HG03108 (cell line): ENCODE measurements around the gene DDX49.
"Not testable (repeated sequence)": the region's sequence is repeated elsewhere in the genome, so short reads cannot be mapped to it uniquely, and the experiment has no call there.

Experiments
- ATAC-seq: cut with Tn5 transposase; IDR thresholded peaks from one replicate; pipeline ENCODE4 v1.9.1; 2021; ENCODE audit warnings: moderate library complexity; ENCODE audit not compliant: unreplicated experiment

The DDX49 gene

DNA sequence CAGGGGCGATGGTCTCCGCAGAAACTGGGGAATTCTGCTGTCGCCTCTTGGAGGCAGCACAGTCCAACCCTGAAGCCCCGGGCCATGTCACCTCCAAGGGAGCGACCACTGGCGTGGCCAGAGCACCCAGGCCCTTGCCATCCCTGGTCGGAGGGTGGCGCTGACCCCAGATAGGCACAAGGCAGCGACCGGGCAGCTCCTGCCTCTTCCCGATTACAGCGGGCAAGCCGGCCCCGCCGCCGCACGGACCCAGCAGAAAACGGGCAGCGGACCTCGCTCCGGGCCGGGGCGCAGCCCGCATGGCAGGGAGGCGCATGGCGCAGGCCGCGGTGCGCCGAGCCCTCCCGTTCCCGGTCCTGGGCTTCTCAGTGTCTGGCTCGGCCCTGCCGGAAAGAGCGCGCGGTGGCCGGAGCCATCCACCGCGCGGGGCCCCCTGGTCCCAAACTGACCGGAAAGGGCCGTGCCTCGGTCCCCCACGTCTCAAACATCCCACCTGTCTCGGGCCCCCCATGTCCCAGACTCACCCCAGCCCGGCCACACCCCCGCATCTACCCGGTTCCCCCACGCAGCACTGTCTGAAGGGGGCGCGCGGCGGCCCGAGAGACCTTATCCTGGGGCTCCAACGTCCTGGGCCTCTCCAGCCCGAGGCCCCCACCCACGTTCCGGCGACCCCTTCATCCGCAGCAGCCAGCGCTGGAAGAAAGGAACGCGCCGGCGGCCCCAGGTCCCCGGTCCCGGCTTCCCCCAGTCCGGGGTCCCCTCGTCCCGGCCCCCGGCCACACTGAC, 24.3 kb upstream of the DDX49 start:
- no peak for ATAC-seq

DNA sequence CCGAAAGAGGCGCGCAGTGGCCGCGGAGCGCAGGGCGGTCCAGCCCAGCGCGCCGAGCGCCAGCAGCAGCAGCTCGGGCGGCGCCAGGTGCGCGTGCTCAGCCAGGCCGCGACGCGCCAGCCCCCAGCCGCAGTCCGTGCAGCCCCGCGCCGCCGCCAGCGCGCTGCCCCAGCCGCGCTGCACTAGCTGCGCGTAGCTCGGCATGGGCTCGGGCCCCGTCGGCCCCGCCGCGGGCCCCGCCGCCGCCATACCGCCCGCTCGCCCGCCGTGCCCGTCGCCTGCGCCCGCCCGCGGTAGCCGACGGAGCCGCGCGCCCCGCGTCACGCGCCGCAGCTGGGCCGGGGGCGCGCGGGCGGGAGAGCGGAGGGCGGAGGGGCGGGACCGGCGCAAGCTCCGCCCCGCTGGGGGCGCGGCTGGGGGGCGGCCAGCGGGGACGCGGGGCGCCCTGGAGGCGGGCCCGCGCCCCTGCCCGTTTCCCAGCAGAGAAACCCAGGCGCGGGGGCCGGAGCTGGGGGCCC, 23.6 kb upstream of the DDX49 start, which contains the start of gene CERS1:
CERS1 (minus strand) TSS at position 335 of the 518 bp plus-strand sequence; CDS start at position 249, 86 bp downstream.
- no peak for ATAC-seq

DNA sequence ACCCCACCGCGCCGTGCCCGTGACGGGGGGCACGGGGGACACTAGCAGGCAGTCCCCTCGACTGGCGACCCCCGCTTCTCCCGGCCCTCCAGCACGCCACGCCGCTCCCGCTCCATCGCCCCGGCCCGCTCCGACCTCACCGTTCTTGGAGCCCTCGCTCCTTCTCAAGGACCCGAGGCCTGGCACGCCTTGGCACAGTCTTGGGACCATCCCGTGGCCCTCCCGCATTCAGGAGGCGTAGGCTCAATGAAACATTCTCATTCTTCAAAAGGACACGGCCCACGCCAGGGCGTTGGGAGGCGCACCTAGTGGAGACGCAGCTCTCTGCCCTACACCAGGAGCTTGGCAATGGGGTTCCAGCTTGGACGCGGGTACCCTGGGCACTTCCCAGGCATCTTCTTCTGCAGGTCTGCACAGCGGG, 23.1 kb upstream of the DDX49 start:
- ATAC-seq, result no peak

DNA sequence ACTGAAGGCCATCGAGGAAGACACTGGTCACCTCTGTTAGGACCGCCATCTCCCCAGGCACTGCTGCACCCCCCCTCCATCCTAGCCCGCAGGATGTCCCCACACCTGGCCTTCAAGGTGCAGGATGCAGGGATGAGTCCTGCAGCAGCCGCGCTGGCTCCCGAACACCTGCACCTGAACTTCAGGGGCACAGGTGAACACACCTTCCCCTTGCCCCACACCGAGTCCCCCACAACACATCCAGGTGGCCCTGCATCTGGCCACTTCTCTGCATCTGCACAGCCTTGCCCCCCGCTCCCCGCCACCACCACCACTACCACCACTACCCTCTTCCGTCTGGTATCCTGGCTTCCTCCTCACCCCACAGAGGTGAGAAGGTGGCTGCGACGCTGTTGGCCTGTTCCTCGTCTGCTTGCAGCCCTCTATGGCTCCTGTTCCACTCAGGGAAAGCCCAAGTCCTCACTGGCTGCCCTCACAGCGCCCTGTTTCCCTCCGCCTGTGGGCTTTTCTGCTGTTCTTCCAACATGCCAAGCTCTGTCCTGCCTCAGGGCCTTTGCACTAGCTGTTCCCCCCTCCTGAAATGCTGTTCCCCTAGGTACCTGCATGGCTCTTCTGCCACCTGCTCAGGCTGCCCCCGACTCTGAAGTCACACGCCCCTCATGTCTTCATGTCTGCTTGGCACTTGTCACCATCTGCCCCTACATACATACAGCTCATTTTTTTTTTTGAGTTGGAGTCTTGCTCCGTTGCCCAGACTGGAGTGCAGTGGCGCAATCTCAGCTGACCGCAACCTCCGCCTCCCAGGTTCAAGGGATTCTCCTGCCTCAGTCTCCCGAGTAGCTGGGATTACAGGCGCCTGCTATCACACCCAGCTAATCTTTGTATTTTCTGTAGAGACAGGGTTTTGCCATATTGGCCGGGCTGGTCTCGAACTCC, 22.2 kb upstream of the DDX49 start:
- no peak for ATAC-seq

DNA sequence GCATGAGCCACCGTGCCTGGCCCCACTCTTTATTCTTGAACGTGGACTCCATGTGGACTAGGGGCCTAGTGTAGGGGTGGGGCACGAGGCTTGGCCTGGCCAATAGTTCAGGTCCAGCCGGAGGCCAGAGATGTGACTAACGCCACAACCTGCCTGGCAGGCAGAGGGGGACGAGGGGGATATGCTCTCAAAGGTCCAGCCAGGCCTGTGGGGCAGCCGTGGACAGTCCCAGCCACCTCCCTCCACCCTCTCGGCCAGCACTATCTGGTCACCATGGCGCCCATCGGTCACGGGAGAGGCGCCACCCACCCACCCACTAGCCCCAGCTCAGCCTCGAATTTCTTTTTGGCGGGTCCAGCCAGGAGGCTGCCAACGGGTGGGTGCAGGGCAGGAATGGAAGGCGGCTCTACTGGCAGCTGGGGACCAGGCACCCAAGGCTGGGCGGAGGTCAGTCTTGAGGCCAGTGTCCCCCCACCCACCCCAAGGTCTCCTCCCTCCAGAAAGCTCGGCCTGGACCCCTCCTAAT, 21.4 kb upstream of the DDX49 start:
- ATAC-seq, result no peak

DNA sequence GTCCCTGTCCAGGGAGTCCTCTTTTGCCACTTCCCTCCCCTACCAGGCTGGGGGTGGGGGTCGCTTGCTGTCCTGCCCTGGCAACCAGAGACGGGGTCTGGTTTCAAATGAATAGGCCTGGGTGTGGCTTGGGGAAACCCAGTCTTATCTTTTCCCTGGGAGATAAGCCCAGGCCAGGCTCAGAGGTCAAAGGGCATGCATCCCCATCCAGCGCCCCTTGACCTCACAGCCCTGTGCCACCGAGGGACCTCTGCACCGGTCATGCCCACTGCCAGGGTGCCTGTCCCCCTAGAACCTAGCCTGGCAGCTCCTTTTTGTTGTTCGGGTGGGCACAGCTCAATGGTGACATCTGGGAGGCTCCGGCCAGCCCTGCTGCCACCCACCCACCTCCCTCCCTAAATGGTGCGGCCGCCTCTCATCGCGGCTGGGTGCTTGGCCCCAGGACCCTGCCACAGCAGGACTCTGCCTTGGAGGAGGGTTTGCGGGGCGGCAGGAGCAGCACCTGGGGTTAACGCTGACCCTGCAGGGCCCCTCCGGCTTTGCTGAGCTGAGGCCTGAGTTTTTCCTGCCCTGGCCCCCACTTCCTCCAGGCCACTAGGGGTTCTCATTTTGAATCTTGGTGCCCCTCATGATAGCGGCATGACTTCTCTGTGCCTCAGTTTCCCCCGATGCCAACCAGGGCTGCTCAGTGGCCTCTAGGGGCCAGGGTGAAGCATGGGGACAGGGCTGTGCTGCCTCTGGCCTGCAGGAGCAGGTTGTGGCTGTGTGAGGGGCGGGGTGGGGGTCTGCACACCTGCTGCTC, 20.7 kb upstream of the DDX49 start:
- no peak for ATAC-seq

DNA sequence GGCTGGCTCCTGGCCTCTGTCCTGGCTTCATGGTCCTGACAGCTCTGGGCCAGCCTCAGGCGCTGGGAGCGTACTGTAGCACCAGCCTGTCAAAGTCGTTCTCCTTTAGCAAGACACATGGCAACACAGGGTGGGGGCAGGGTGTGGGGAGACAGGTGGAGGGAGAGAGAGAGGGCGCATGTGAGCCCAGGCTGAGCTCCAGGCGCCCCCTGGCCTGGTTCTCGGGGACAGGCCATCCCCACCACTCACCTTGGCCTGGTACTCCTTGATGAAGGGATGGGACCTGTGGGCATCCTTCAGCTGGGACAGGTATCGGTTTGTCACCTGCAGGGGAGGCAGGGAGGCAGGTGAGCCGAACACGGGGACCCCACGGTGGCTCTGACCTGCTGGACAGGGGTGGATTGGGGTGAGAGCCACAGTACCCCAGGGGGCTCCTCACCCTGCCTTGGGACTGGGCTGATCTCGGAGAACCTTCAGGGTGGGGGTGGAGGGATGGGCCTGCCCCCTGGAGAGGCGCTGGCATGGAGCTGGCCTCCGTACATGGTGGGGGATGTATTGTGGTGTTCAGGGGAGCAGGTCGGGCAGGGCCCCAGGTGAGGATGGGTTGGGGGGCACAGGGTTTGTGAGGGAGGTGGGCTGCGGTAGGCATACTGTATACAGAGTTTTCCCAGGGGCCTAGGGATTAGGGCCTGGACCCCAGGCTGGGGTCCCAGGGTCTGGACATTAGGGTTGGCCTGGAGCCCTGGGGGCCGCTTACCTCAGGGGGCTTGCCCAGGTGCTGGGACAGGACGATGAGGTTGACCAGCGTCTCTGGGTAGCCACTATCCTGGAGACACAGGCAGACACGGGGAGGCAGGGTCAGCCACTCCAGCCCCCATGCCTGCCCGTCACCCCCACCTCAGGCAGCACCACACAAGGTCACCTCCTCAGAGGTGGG, 19.6 kb upstream of the DDX49 start:
- ATAC-seq, result no peak

DNA sequence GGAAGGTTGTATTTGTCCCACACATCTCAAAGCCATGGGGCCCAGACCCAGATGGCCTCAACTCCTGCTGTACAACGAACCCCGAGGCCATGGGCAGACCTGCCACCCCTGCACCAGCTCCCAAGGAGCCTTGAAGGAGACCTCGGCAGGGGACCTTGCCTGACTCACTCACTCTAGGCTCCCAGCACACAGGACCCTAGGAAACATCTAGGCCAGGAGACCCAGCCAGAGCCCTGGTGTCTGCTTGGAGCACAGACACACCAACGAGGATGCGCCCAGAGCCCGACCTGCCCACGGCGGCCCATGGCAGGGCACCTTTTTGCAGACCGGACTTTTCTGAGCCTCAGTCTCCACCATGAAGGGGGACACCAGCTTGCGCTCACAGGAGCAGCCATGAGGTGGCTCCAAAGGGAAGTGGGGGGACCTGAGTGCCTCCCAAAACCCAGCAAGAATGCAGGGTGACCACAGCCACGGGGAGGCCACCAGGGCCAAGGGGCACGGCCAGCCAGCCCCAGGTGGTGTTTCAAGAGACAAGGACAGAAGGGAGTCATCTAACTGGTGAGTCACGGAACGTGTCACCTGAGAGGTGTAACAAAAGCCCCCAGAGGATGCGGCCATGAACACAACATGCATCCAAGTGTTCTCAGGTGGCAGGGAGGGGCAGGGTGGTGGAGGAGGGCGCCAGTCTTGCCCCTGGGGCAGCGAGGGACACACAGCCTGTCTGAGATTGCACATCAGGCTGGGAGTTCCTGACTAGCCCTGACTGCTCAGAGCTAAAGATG, 18.6 kb upstream of the DDX49 start:
- no peak for ATAC-seq

DNA sequence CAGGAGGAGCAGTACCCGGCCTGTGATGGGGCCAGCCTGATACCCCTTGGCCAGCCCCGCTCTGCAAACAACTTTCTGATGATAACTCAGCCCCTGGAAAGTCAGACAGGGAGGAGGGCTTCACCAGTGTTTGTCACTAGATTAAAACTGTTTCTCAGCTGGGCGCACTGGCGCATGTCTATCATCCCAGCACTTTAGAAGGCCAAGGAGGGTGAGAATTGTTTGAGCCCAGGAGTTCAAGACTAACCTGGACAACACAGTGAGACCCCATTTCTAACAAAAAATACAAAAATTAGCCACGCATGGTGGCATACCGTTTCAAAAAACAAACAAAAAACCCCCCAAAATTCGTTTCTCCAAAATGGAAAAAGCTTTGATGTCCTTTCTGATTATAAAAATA, 18.0 kb upstream of the DDX49 start:
- no peak for ATAC-seq

DNA sequence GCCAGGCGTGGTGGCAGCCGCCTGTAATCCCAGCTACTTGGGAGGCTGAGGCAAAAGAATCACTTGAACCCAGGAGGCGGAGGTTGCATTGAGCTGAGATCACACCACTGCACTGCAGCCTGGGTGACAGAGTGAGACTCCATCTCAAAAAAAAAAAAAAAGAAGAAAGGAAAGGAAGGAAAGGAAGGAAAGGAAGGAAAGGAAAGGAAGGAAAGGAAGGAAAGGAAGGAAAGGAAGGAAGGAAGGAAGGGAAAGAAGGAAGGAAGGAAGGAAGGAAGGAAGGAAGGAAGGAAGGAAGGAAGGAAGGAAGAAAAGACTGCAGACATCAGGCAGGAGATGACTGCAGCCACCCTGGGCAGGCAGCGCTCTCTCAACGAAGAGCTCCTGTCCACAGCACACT, 17.0 kb upstream of the DDX49 start:
- not testable (repeated sequence) for ATAC-seq

DNA sequence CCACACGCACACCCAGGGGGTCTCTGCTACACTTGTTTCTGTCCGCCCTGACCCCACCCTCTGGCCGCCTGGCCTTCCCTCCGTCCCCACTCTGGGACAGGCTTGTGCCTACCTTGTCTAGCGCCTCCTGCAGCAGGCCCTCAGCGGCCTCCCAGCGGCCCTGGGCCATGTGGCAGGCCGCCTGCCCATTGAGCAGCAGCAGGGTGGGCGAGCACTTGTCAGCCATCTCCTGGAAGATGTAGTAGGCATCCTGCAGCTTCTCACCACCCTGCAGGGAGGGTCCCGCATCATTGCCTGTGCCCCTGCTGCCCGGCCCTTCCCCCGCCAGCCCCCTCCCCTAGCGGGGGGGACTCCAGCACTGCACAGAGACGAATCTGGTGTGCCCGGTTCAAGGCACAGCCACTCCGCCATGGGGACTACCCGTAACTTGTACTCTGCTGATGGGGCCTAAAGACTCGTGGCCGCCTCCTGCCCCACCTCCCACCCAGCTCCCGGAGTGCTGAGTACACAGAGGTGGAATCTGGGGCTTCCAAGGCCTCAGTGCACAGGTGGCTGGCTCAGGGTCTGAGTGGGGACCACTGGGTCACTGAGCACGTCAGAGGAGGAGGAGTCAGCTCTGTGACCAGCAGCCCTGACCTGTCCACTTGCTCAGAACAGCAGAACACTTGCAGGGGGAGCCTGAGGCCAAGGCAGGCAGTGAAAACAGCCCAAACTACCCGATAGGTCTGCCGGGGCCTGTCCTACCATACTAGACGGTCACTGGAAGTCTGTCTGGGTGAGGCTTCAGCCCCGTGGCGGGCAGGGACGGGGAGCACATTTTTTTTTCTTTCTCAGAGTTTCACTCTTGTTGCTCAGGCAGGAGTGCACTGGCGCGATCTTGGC, 16.1 kb upstream of the DDX49 start:
- no peak for ATAC-seq

DNA sequence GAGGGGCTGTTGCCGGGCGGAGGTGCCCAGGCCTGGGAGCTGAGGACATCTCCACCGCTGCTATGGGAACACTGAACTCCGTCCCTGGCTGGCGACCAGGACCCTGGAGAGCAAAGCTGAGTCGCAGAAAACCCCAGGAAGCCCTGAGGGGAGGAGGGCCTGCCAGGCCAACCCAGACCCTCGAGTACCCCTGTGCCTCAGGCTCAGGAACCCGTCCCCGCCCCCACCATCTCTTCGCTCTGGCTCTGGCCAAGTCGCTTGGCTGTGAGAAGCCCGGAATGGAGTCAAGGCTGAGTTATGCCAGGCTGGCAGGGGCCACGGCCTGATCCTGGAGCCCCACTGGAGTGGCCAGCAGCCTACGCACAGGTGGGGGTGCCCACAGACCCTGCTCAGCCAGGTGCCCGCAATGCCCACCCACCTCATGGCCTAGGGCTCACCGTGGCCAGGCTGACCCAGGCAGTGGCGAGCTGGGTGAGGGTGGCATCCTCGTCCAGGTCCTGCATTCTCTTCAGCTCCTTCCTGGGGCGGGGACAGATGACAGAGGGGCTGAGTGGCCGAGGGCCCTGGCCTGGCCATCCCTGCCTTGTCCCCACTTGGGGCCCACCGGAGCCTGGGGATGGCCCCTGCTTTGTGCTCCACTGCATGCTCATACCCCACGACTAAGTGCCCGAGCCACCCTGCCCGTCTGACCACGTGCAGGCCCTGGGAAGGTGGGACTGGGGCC, 15.0 kb upstream of the DDX49 start:
- no peak for ATAC-seq

DNA sequence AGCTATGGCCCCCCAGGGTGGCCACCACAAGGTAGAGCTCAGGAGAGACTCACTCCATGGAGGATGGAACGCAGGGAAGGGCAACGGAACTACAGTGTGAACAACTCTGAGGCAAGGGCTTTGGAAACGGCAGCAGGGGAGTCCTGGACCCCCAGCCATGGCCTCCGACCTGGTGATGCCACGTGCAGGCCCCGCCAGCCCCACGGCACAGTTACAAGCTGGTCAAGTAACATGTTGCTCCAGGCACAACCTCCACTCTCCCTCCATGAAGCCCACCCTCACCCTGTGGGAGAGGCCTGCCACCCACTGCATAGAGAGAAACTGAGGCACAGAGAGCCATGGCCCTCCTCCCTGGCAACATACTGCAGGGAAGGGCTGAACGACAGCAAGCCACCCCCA, 14.5 kb upstream of the DDX49 start:
- ATAC-seq, result no peak

DNA sequence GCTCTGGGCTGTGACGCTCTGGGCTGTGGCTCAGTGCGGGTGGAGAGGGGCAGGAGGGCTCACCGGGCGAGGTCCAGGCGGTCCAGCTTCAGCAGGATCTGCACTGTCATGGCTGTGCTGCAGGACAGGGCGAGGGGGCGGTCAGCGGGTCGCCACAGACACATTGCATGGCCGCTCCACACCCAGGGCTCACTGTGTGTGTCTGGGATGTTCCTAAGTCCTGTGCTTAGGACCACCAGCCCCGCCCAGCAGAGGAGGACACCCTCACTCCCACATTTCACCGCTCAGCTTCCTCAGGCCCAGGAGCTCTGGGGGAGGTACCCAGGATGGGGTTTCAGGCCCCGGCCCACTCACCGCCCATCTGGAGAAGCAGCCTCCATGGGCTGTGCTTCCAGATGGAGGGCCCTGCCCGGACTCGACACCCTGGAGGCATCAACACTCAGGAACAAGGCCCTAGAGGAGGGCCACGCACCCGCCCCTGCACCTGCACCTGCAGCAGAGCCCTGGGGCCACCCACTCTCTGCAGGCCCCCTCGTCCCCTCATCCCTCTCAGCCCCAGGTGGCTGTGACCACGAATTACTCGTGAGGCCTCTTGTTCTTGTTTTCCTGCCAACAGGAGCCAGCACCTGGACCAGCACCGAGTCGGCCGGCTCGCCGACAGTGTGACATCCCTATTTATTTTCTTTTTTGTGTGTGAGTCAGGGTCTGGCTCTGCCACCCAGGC, 13.8 kb upstream of the DDX49 start:
- no peak for ATAC-seq

DNA sequence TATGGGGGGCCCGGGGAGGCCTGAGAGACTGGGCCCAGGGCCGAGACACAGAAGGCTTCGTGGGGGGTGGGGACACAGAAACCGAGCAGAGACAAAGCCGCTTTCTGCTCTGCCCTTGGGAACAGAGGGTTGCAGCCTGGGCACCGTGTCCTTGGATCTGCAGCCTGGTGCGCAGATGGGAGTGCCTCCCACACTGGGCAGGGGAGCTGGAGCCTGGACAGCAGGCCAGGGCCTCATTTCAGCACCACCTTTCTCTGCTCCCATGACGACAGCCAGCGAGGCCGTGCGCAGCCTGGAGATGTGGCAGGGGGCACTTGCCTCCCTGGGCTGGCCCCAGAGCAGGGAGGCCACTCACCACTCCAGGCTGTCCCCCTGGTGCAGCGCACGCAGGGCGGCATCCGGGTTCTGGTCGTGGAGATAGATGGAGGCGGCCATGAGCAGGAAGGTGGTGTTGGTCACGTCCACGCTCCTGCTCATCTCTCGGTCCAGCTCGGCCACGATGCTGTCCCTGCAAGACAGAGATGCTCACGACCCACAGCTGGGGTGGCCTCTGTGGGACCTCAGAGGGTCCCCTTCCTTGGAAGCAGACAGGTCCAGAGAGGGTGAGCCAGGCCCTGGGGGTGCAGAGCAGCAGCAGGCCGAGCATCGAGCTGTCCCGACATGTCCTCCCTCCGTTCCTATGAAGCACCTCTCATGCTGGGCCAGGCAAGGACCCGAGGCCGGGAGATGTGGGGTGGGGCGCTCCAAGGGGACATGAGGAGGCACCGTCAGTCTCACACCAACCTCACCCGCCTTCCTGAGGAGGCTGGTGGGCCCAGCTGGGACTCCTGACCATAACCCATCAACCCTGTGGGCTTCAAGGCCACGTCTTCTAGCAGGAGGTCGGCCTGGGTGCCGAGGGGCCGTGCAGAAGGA, 12.7 kb upstream of the DDX49 start:
- ATAC-seq, result no peak
